Body of pancreas (tissue), 4 donors: ENCODE data around the gene SVIP. TPM values are rescaled to one million over a fixed set of nuclear protein-coding genes. Genes with fewer than 3 reads are reported as not detected.

Experiments used
- ATAC-seq: fragments of 150-250 bp; one replicate; pipeline ENCODE4 v1.9.1; 2016
- DNase-seq, 4 donors: peaks; one replicate each; pipeline ENCODE4 v3.0.0-alpha.2; 2019
- H3K27ac ChIP-seq, 4 donors: fragments of 200-600 bp; sonication (generic); 1 replicate in 3 of 4; 2 replicates in 1 of 4; pipeline versions ENCODE4 v1.5.1 to v1.6.1; 2016 to 2019; ENCODE audit warnings: mild to moderate bottlenecking in 1 of 4, mixed read lengths in 1 of 4, moderate library complexity in 1 of 4
- H3K27me3 ChIP-seq, 2 donors: fragments of 200-600 bp; sonication (generic); one replicate each; pipeline ENCODE4 v1.6.0; 2016; ENCODE audit warnings: mild to moderate bottlenecking in 1 of 2
- H3K36me3 ChIP-seq, 2 donors: fragments of 200-600 bp; sonication (generic); replicated peaks in 1 of 2; 2 replicates each; pipeline ENCODE4 v1.5.1; 2016; ENCODE audit warnings: low read depth in 2 of 2; ENCODE audit not compliant: insufficient read depth in 1 of 2
- H3K4me1 ChIP-seq: fragments of 200-600 bp; sonication (generic); one replicate; pipeline ENCODE4 v1.6.0; 2016
- H3K4me3 ChIP-seq, 2 donors: fragments of 200-600 bp; sonication (generic); 1 replicate in 1 of 2; 2 replicates in 1 of 2; pipeline ENCODE4 v1.5.1; 2016 to 2019
- H3K9me3 ChIP-seq, 3 donors: fragments of 200-600 bp; sonication (generic); 1 replicate in 2 of 3; 2 replicates in 1 of 3; pipeline ENCODE4 v1.5.1; 2016
- CTCF ChIP-seq, 7 experiments: fragments of 450-650 bp in 4 of 7; fragments of 200-600 bp in 3 of 7; sonication (generic) in 3 of 7; IDR thresholded peaks; one replicate each; pipeline ENCODE4 v1.5.1; 2016 to 2019; ENCODE audit warnings: antibody characterized with exemption in 7 of 7
- POLR2A ChIP-seq, 3 donors: fragments of 450-650 bp; IDR thresholded peaks; one replicate each; pipeline ENCODE4 v1.6.1; 2016; ENCODE audit warnings: antibody characterized with exemption in 3 of 3, mild to moderate bottlenecking in 2 of 3
- WGBS, 2 donors: methylation state at CpG; one replicate each; pipeline ENCODE4 v1.1.5; 2017; 5-methylcytosine and 5-hydroxymethylcytosine counted together
- intact Hi-C: fragments of 100-400 bp; cut with DNase I; formaldehyde crosslinking; loops from one replicate; pipeline ENCODE4 v1.15.1; 2023
- total RNA-seq, 2 donors: library from RNA; depleted of rRNA; stranded (reverse); fragments of >200 nt; gene quantifications; one replicate each; pipeline ENCODE4 v1.1.0, GENCODE V29; 2016

Gene SVIP
- total RNA-seq, 2 donors from 2014 or later: 9.9 to 11.5 TPM

GRCh38 chr11:22869325-22869724 lies 39.7 kb upstream of the SVIP start:
- no peaks in the 10 kb centered on the region for H3K4me1 ChIP-seq
- no peak for DNase-seq
- WGBS, 2 donors: 77 to 81% methylated on average over 3 of the region's 3 CpGs
- TF ChIP-seq POLR2A (IDR thresholded peaks at IDR 0.05): no peak
- no peak for TF ChIP-seq CTCF (IDR thresholded peaks at IDR 0.05)
- ATAC-seq: no peak
- H3K4me3 ChIP-seq: no peak overlapping the region
- intact Hi-C loops: no loop called here
- H3K27ac ChIP-seq: no peak overlapping the region
- H3K27me3 ChIP-seq: no peaks in the 10 kb centered on the region
- H3K9me3 ChIP-seq: no peaks in the 10 kb centered on the region
- no peaks in the 10 kb centered on the region for H3K36me3 ChIP-seq

GRCh38 chr11:22860241-22860640 lies 30.6 kb upstream of the SVIP start, which contains the start of gene CCDC179:
TSS of gene CCDC179 (minus strand) at chr11:22860474. CDS start at chr11:22860421, 53 bp downstream.
- Histone ChIP-seq H3K4me3 (no peak within 1 kb of the TSS), H3K36me3 (no peaks in the 10 kb centered on the region), H3K9me3 (no peaks in the 10 kb centered on the region), H3K27me3 (no peaks in the 10 kb centered on the region), H3K27ac (no peak within 1 kb of the TSS), H3K4me1 (no peaks in the 10 kb centered on the region)
- no peak for TF ChIP-seq POLR2A (IDR thresholded peaks at IDR 0.05)
- TF ChIP-seq CTCF (IDR thresholded peaks at IDR 0.05): no peak
- 89 to 95% methylated on average over 4 of the region's 4 CpGs for WGBS, 2 donors
- ATAC-seq: no peak
- DNase-seq: no peak
- intact Hi-C loops: no loop called here

- intact Hi-C loops: no loop called here
- H3K36me3 ChIP-seq: no peaks in the 10 kb centered on the region
- ATAC-seq: no peak
- no peaks in the 10 kb centered on the region for H3K4me1 ChIP-seq
- H3K4me3 ChIP-seq: no peak overlapping the region
- H3K27ac ChIP-seq: no peak overlapping the region
- TF ChIP-seq POLR2A (IDR thresholded peaks at IDR 0.05) (no peak), CTCF (IDR thresholded peaks at IDR 0.05) (no peak)
- H3K9me3 ChIP-seq: no peaks in the 10 kb centered on the region
- DNase-seq: no peak
- H3K27me3 ChIP-seq: no peaks in the 10 kb centered on the region
- WGBS, 2 donors: 85 to 87% methylated on average over 6 of the region's 6 CpGs
These were observed 30.2 kb upstream of the SVIP start for GRCh38 chr11:22859756-22860155.

- H3K4me3 ChIP-seq: no peak overlapping the region
- TF ChIP-seq POLR2A (IDR thresholded peaks at IDR 0.05): no peak
- no peak for TF ChIP-seq CTCF (IDR thresholded peaks at IDR 0.05)
- H3K4me1 ChIP-seq: no peaks in the 10 kb centered on the region
- H3K27me3 ChIP-seq: no peaks in the 10 kb centered on the region
- DNase-seq: no peak
- intact Hi-C loops: no loop called here
- ATAC-seq: no peak
- H3K27ac ChIP-seq: no peak overlapping the region
- no peaks in the 10 kb centered on the region for H3K9me3 ChIP-seq
- no peaks in the 10 kb centered on the region for H3K36me3 ChIP-seq
These were observed 21.9 kb upstream of the SVIP start for GRCh38 chr11:22851477-22851876.

GRCh38 chr11:22846726-22847125 lies 17.1 kb upstream of the SVIP start:
- no peak for DNase-seq
- no peak overlapping the region for H3K4me3 ChIP-seq
- intact Hi-C loops: no loop called here
- no peak overlapping the region for H3K27ac ChIP-seq
- H3K27me3 ChIP-seq: no peaks in the 10 kb centered on the region
- 89 to 93% methylated on average over 1 of the region's 1 CpG for WGBS, 2 donors
- H3K4me1 ChIP-seq: no peaks in the 10 kb centered on the region
- TF ChIP-seq POLR2A (IDR thresholded peaks at IDR 0.05) (no peak), CTCF (IDR thresholded peaks at IDR 0.05) (no peak)
- no peaks in the 10 kb centered on the region for H3K9me3 ChIP-seq
- ATAC-seq: no peak
- no peaks in the 10 kb centered on the region for H3K36me3 ChIP-seq
